Measurements from ENCODE around the gene ABCG1.

The ABCG1 gene

DNA sequence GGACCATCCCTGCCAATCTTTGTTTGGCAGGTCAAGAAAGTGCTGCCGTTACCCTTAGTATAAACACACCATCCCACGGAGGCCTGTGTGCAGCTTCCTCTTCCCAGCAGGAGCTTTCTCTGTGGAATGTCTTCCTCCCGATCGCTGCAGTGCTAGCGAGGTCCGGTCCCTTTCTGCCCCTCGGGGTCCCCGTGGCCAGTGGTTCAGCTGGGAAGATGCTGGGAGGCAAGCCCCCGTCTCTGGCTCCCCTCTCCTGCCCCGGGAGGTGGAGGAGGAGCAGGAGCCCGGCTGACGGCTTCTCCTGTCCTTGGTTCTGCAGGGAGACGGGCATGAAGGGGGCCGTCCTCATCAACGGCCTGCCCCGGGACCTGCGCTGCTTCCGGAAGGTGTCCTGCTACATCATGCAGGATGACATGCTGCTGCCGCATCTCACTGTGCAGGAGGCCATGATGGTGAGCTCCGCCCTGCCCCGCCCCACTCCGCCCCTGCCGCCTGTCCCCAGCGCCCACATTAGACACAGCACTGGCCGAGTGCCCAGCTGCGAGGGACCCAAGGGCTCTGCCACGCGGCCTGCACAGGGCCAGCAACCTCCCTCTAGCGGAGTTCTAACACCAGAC is 54.2 kb downstream of the ABCG1 start:
- no peak for DNase-seq

- no peak for DNase-seq
Measured at GRCh38 chr21:42276076-42276475, 57.1 kb downstream of the ABCG1 start.

- no peak for DNase-seq
Measured at GRCh38 chr21:42276526-42277154, 57.7 kb downstream of the ABCG1 start.

GRCh38 chr21:42277593-42277992 is 58.7 kb downstream of the ABCG1 start:
- DNase-seq = no peak

DNA sequence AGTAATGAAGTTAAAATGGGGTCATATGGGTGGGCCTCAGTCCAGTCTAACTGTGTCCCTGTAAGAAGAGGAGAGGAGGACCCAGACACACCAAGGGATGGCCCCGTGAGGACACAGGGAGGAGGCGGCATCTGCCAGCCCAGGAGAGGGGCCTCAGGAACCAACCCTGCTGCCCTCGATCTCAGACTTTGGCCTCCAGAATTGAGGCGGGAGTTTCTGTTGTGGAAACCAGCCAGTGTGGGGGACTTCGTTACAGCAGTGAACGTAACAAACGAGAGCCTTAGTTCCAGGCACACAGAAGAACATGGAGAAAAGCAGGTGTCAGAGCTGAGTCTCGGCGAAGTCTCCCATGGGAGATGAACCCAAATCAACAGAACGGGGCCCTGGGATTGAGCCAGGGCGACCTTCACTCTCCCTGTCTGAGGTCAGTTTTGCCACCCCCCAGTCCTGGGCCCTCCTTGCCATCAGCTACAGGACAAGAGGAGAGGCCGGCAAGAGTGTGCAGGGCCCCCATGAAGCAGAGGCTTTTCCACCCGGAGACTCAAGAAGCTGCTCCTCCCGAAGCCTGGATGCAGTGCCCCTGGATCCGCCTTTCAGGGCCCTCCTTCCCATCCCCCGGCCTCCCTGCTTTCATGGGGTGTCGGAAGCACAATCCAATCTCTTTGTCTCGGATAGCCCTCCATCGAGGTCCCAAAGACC is 59.7 kb downstream of the ABCG1 start:
- no peak for DNase-seq

DNA sequence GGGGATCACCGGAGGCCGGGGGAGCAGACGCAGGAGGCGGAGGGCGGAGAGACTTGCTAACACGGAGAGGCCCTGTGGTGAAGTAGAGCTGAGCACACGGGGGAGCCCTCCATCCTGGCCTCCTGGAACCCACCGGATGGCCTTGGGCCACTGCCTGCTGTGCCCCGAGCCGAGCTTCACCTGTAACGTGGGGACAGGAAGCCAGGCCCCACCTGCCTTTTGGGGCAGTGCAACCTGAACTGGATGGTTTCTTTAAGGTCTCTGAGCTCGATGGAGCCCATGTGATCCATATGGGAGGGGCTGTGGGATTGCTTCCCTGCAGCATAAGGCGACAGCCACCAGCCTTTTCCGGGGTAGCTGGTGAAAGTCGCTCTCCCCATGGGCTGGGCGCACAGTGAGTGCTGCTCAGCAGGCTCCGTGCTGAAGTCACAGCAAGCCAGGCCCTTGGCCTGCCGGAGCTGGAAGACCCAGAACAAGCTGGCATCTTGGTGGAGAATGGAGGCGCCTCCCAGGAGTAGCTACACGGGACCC is 60.5 kb downstream of the ABCG1 start:
- DNase-seq = no peak

- no peak for DNase-seq
Measured at GRCh38 chr21:42279888-42280287, 60.9 kb downstream of the ABCG1 start.

DNA sequence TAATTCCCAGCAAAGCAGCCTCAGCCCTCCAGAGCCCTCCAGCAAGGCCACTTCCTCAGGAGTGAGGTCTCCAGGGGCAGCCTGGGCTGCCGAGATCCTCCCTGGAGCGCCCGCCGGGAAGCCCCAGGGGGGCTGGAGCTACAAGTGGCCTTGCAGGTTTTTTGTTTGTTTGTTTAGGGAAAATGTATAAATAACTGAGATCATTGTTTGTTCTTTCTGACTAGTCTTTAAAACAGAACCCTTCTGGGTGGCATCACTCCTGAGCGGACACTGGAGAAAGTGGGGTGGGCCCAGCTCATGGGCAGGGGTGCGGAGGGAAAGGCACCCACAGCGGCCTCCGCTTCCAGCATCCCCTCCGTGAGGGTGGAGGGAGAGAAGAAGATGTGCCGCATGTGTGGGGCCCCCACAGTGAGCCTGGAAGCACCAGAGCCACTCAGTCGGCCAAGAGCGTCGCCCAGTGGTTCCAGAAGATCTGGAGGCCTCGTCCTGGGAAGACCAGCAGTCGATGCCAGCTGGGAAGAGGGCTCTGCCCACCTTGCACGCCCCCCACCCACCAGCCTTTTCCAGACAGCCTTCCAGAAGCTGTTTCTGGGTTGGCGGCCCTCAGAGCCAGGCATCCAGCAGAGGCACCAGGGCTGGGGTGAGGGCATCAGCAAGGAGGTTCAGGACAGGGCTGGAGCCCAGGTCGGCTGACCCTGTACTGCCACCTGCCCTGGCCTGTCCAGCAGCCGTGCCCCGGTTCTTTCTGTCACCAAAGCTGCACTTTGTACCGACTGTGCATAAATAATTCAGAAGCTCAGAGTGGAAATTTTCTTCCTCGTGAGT is 61.6 kb downstream of the ABCG1 start:
- no peak for DNase-seq

DNA sequence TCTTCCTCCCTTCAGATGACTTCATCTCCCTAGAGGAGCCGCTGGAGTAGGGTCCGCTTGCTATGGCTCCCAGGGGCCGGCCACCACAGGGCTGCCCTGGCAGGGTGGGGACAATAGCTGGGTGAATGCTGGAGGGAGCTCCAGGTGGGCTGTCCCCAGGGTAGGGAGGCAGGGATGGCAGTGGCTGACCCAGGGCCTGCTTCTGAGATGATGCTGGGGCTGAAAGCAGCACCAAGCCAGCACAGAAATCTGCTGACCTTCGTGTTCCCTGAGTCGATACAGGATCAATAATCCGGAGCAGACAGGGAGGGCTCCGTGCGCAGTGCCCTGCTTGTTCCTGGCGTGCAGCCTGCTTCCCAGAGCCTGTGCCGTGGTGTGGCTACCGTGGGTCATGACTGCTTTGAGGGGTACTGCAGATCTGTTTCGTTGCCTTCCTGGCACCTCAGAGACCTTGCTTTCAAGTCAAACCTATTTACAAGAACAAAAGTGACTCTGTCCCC is 62.3 kb downstream of the ABCG1 start:
- DNase-seq = no peak

DNA sequence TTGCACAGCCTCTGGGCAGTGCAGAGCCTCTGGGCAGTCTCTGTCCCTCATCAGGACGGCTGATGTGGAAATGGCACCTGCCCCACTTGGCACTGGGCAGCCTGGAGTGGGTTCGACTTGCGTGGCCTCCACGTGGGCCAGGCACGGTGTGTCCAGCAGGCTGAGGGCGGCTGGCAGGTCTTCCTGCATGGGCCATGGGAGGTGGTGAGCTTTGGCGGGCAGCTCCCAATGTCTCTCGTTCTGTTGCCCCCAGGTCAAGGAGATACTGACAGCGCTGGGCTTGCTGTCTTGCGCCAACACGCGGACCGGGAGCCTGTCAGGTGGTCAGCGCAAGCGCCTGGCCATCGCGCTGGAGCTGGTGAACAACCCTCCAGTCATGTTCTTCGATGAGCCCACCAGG is 63.1 kb downstream of the ABCG1 start:
- no peak for DNase-seq

DNA sequence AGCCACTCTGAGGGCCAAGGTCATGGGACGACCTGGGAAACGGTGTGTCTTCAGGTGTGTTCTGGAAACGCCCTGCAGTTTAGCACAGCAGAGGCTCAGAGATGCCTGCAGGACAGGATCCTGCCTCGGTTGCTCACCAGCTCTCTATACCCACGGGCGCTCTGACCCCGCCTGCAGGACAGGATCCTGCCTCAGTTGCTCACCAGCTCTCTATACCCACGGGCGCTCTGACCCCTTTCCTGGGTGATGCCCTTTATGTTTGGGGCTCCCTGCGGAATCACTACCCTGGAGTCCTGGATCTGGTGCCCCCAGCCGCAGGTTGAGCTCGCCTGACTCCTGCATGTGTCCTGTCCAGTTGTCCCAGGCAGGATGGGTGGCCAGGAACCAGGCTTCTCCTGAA is 63.8 kb downstream of the ABCG1 start:
- DNase-seq = no peak

GRCh38 chr21:42285569-42286245 is 66.8 kb downstream of the ABCG1 start:
- no peak for DNase-seq

GRCh38 chr21:42286416-42286815 is 67.5 kb downstream of the ABCG1 start:
- no peak for DNase-seq

DNA sequence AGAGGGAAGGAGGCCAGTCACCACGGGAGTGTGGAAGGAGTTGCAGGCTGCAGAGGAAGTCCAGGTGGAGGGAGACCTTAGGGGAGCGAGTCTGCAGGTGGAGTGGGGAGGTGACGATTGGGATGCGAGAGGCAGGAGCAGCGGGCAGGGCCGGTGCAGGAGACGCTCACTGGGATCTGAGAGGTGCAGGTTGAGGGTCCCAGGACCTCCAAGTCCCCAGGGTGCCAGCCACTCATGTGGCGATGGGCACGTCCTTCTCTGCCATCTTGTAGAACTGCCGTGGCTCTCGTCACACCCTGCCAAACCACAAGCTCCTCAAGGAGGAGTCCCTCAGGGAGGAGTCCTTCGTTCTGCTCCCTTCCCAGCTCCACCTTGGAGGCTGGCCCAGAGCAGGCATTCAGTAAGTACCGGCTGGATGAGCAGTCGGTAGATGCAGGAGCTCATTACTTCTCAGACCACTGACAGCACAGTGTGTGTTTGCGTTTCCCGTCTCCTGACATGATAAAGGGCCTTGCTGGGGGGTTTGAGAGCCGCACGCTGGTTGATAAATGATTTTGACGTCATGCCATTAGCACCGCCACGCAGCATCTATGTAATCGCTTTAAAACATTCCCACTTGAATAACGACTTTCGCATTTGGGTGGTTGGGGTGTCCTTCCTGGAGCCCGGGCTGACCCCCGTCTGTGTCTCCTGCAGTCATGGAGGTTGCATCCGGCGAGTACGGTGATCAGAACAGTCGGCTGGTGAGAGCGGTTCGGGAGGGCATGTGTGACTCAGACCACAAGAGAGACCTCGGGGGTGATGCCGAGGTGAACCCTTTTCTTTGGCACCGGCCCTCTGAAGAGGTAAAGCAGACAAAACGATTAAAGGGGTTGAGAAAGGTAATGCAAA is 68.5 kb downstream of the ABCG1 start:
- DNase-seq = no peak

DNA sequence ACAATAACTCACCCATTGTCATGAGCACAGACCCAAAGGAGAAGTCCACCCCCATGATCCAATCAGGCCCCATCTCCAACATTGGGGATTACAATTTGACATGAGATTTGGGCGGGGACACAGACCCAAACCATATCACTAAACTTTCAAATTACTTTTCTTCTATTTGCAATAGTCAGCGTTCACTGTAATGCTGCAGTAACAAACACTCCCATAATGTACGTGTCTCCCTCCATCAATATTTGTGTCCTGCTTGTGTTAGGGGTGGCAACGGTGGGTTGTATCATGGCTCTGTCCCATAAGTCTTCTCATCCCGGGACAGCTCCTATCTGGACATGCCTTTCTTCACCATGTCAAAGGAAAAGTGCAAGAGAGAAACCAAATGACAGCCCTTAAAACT is 70.0 kb downstream of the ABCG1 start:
- no peak for DNase-seq

- no peak for DNase-seq
Measured at GRCh38 chr21:42289926-42290325, 71.0 kb downstream of the ABCG1 start.

DNA sequence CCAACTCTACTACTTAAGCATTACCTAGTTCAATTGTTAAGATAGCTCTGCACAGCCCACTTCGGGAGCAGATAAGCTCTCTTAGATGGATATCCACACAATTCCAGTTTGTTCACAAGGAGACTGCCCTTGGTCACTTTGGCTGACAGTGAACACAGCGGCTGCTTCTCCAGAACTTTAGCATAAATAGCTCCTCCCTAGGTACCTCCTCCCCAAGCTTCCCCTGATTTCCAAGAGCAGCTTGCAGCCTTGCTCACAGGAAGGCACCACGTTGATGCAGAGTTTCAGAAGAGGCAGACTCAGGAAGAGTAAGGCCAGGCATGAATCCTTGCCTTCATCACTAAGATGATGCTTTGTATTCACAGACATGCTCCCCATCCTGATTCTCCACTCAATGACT is 71.6 kb downstream of the ABCG1 start:
- DNase-seq = no peak

DNA sequence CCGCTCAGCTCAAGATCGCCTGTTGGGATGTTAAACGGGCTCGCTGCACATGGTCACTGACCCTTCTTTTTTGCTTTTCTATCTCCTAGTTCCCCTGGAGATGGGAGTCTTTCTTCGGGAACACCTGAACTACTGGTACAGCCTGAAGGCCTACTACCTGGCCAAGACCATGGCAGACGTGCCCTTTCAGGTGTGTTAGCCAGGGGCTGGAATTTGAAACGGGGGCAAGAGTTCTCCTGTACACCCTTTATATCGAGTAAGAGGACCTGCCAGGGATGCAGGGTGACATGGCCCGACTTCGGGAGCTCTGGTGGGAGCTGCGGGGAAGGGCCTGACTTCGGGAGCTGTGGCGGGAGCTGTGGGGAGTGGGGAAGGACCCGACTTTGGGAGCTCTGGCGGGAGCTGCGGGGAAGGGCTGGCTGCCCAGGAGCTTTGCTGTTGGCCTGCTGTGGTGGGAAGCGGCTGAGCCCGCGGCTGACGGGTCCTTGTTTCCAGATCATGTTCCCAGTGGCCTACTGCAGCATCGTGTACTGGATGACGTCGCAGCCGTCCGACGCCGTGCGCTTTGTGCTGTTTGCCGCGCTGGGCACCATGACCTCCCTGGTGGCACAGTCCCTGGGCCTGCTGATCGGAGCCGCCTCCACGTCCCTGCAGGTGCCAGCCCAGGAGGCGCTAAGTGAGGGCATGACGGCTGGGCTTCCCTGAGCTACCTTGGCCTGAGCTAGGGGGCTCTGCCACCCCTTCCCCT is 72.2 kb downstream of the ABCG1 start:
- DNase-seq = no peak

DNA sequence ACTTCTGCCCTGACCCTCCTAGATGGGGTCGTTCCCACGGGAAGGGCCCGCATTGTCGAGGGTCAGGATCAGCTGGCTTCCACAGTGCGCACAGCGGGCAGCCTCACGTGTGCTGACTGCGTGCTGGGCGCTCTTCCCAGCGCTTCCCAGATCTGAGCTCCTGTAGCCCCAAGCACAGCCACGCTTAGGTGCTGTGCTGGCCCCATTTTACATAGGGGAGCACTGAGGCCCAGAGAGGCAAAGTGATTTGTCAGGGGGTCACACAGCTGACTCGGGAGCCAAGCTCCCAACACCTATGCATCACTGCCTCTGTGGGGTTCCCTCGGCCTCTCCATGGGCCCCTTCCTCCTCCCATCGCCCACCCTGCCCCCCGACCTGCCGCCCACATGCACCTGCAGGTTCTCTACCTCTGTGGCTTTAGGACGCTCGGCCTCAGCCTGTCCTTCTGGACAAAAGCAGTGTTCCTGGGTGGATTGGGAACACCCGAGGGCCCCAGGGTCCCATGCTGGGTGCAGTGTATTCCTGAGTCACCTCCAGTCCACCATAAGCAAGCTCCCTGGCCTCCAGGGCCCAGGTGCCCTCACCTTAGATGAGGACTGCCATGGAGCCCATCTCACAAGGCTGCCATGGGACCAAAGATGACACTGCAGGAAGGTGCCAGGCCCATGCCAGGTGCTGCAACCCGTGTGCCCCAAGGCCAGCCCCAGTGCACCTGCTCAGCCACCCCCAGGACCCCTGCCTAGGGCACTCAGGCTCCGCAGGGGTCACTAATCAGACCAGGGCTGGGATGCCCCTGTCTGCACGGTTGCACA is 73.0 kb downstream of the ABCG1 start:
- DNase-seq = no peak

All from NCI-H1048 (cell line).